Mammary epithelial cell (primary cell): ENCODE data around the gene MRPL10.
A peak's percentile ranks its signal among the peaks of the same experiment; 100 is the strongest.

ENCODE experiments used
- CTCF ChIP-seq, 2 donors: IDR thresholded peaks in 1 of 2; conservative IDR thresholded peaks in 1 of 2; 2 replicates each; pipeline ENCODE4 v1.5.1; 2011 to 2012; ENCODE audit warnings: inconsistent platforms in 2 of 2, low read length in 2 of 2, mild to moderate bottlenecking in 2 of 2, control low read depth in 1 of 2, low read depth in 1 of 2; ENCODE audit not compliant: insufficient read depth in 1 of 2; ENCODE audit errors: extremely low read depth in 1 of 2
- EZH2 ChIP-seq: IDR thresholded peaks from 2 replicates; pipeline ENCODE4 v1.6.1; 2012; ENCODE audit warnings: low read length, inconsistent platforms, borderline replicate concordance

- TF ChIP-seq CTCF (conservative IDR thresholded peaks at IDR 0.05 in 1 of 2, IDR thresholded peaks at IDR 0.05 in 1 of 2; ENCODE audit: extremely low read depth in 1 of 2, insufficient read depth in 1 of 2, low read depth in 1 of 2, low read length in 2 of 2): peak in 1 of 2 donors; percentile 45
- no peak for TF ChIP-seq EZH2
Measured at GRCh38 chr17:47850692-47851573, 19.6 kb upstream of the MRPL10 start, which contains the start of gene SP6.
